ENCODE data around the gene KIAA1755. TPM values are rescaled to one million over a fixed set of nuclear protein-coding genes. Genes with fewer than 3 reads are reported as not detected.

The KIAA1755 gene
- total RNA-seq, 2 donors from 2014 or later = 12.9 to 18.6 TPM

GRCh38 chr20:38167851-38168760, 92.4 kb downstream of the KIAA1755 start:
- intact Hi-C loops (cut with DNase I) = loop anchor here (2.0 to 5.0 kb wide), 2 partner anchors 51 to 106 kb away; no protein-coding TSS in a partner anchor
- peak; percentile 97 for DNase-seq (ENCODE audit: low spot score)

- intact Hi-C loops (cut with DNase I) = loop anchor here (2.0 to 5.0 kb wide), 2 partner anchors 51 to 105 kb away; no protein-coding TSS in a partner anchor
- DNase-seq (ENCODE audit: low spot score) = peak; percentile 41
These were observed 93.1 kb downstream of the KIAA1755 start for GRCh38 chr20:38167328-38167850.

- intact Hi-C loops (cut with DNase I) = loop anchor here (2.0 to 5.0 kb wide), 2 partner anchors 52 to 104 kb away; no protein-coding TSS in a partner anchor
- DNase-seq (ENCODE audit: low spot score) = peak; percentile 34
These were observed 93.8 kb downstream of the KIAA1755 start for GRCh38 chr20:38166703-38167233.

DNA sequence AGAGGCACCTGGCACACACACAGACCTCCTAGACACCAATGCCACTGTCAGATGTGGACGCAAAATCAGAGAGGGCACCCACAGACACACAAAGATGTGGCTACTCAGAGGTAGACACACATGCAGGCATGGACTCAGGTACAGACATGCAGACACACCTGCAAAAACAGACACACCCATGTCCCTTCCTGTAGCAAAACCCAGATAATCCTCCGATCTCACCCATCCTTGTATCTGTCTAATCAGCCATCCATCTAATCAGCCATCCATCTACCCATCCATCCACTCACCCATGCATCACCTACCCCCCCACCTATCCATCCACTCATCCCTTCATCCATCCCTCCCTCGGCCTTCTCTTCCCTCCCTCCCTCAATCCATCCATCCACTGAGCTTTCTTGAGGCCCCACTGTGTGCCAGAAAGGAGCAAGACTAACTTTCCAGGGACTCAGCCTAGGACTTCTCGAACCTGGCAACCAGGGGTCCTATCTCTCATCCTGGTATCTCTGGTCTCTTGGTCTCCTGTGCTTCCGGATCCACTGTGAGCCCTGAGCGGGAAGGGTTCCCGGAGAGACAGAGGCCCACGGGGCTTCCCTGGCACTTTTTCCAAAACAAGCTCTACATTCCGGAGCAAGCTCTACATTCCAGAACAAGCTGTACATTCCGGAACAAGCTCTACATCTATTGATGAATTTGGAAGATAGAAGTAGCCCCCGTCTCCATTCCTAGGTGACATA, 94.4 kb downstream of the KIAA1755 start:
- intact Hi-C loops (cut with DNase I) = loop anchor here (2.0 to 5.0 kb wide), 2 partner anchors 53 to 104 kb away; no protein-coding TSS in a partner anchor
- DNase-seq (ENCODE audit: low spot score) = peak; percentile 40

- intact Hi-C loops (cut with DNase I) = loop anchor here in 1 of 2 donors (5.0 kb wide), 1 partner anchor 103 kb away; no protein-coding TSS in a partner anchor
- DNase-seq (ENCODE audit: low spot score) = peak; percentile 92
These were observed 95.2 kb downstream of the KIAA1755 start, which contains the start of gene TGM2 for GRCh38 chr20:38165089-38165965. TSS of gene TGM2 (minus strand) at chr20:38165270. CDS start at chr20:38165198, 72 bp downstream.

- peak; percentile 59 for DNase-seq (ENCODE audit: low spot score)
- intact Hi-C loops (cut with DNase I) = loop anchor here in 1 of 2 donors (5.0 kb wide), 2 partner anchors 92 to 102 kb away; no protein-coding TSS in a partner anchor
These were observed 95.9 kb downstream of the KIAA1755 start for GRCh38 chr20:38164624-38165088.

DNA sequence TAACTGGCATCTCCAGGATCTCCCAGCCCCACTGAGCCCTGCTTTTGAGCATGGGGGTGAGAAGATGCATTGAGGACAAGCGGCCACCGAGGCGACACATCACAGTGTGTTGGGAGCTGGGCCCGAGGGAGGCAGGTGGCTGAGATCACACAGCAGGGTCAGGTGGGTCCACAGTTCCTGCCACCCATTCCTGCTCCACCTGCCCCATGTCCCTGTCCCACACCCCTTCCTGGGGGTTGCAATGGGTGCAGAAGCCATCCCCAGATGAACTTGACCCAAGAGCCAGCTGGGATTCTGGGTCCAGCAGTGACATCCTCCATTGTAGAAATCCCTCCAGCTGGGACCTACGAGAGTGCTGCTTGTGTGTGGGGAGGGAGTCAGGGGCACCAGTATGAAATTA, 96.5 kb downstream of the KIAA1755 start:
- peak; percentile 76 for DNase-seq (ENCODE audit: low spot score)
- intact Hi-C loops (cut with DNase I) = loop anchor here in 1 of 2 donors (5.0 kb wide), 1 partner anchor 92 kb away; no protein-coding TSS in a partner anchor

DNA sequence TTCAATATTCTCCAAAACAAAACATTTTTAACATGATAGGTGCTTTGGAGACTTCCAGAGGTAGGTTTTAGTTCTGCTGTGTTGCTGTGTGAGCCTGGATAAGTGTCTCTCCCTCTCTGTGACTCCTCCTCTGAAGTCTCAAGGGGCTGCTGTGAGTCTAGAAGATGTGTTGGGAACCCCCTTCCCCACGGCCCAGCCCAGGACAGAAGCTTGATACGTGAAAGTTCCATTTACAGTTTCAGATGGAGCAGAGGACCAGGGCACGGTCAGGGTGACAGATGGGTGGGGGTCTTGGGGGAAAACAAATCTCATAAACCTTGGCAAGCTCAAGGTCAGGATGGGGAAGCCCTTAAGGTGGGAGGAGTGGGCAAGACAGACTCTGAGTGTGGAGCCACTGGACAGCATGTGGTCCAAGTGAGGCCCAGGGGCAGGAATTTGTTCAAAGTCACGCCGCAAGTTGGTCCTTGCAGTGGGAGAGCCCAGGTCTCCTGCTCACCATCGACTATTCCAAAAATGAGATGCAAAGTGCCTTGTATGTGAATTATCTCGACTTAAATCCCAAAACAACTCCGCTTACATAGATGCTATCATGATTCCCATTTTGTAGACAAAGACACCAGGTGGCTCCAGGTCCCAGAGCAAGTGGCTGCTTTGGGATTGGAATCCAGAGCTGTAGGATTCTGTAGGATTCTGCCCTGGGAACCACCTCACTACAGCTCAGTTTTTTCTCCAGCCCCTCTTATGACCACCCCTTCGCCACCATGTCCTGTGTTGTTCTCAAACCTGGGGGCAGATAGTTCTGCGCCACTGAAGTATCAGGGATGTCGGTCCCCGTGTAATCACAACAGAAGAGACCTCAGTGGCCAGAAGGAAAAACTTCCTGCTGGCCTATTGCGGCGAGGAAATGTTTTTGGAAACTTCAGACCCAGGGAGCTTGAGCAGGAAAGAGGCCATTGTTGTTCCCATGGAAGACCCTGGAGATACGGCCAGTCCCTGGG, 97.4 kb downstream of the KIAA1755 start:
- intact Hi-C loops (cut with DNase I) = loop anchor here in 1 of 2 donors (5.0 kb wide), 1 partner anchor 91 kb away; no protein-coding TSS in a partner anchor
- peak; percentile 55 for DNase-seq (ENCODE audit: low spot score)

GRCh38 chr20:38162149-38162548, 98.4 kb downstream of the KIAA1755 start:
- DNase-seq (ENCODE audit: low spot score) = no peak
- intact Hi-C loops (cut with DNase I) = loop anchor here in 1 of 2 donors (5.0 kb wide), 1 partner anchor 90 kb away; no protein-coding TSS in a partner anchor

- DNase-seq (ENCODE audit: low spot score) = peak; percentile 24
- intact Hi-C loops (cut with DNase I) = loop anchor here in 1 of 2 donors (5.0 kb wide), 1 partner anchor 89 kb away; no protein-coding TSS in a partner anchor
These were observed 99.1 kb downstream of the KIAA1755 start for GRCh38 chr20:38161412-38161774.

Other genes starting within 250 kb of the KIAA1755 start
- gene TTI1, start 227.3 kb downstream of the KIAA1755 start, total RNA-seq = 10 to 100 TPM; 10.4 to 12.7 TPM
- 10 to 100 TPM; 24.7 to 25.8 TPM for gene RPRD1B, start 227.0 kb downstream of the KIAA1755 start, total RNA-seq
- 100 to 1,000 TPM; 442 to 500 TPM for gene TGM2, start 95.5 kb downstream of the KIAA1755 start, total RNA-seq
- under 1 TPM; 0.14 to 0.65 TPM for gene BPI, start 43.4 kb upstream of the KIAA1755 start, total RNA-seq
- gene LBP, start 85.7 kb upstream of the KIAA1755 start, total RNA-seq = 10 to 100 TPM in 1 of 2 donors, 1 to 10 TPM in 1; 4.8 to 13.7 TPM
- gene SNHG17, start 174.6 kb upstream of the KIAA1755 start, total RNA-seq = 10 to 100 TPM; 27.9 to 36.3 TPM
- 10 to 100 TPM; 29.7 to 33.5 TPM for gene RALGAPB, start 212.1 kb upstream of the KIAA1755 start, total RNA-seq